Measurements from ENCODE around the gene MCC. TPM values are rescaled to one million over a fixed set of nuclear protein-coding genes. Genes with fewer than 3 reads are reported as not detected.

The MCC gene
- total RNA-seq, 1 donor from 2014 or later = 37.1 TPM

DNA sequence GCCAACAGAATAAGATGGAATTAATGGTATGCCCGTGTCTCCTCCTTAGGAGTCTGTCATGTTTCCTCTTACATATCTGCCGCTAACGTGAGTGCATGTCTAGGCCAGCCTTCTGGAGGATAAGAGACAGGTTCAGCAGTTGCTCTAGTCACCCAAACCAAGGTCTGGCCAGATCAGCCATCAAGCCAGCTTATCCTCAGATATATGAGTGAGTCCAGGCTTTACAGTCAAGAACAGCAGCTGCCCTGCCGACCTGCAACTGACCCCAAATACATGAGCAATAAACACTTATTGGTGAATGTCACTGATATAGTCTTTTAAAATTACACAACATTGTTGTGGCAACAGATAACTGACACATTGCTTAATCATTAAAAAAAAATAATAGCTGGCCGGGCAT lies 177.0 kb downstream of the MCC start:
- DNase-seq = no peak

DNA sequence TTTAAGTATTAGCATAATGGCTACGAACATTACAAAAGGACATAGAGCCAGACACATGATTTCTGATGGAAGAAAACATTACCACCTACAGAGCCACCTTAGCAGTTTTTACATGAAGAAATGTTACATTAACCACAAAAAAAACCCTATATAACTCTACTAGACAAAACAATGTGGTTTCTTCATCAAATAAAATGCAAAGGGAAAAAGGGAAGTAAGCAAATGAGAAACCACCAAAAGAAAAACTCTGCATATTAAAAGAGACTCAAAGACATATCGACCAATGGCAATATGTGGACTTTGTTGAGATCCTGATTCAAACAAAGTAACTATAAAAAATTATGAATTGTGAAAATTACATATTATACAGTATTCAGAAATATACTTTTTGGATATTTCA lies 186.1 kb downstream of the MCC start:
- DNase-seq = no peak

DNA sequence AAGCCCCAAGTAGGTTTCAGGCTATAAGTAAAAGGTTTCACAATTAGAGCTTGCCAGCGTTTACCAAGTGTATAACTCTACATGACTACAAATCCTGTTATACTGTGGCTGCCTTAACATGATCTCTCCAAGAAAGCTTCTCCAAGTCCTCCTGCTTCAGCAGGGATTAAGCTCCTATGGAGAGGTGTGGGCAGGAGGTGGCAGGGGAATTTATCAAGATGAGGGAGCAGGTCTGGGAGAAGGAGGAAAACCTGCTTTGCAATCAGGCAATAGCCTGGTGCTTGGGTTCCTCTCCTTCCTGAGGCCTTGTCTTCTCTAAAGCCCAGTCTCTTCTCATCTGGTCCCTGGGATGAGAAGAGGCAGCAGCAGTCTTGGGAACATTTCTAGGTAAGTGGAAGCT lies 188.7 kb downstream of the MCC start:
- DNase-seq = no peak

DNA sequence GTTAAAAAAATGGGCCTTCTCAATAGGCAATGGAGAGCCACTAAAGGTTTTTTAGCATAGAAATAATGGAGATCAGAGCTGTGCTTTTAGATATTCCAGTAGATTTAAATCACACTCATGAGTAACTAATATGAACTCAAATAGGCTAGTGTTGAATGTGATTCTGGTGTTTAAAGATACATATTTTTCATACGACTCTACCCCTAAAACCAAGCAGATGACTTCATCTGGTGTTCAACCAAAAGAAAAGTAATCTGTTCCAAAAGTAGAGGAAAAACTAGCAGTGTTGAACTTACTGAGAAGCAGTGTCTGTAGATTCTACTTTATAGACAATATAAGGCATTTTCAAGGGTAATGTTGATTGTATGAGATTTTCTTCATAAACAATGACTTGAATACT lies 191.6 kb downstream of the MCC start:
- DNase-seq = no peak

GRCh38 chr5:113295111-113295539 lies 193.1 kb downstream of the MCC start:
- DNase-seq = peak; percentile 19

DNA sequence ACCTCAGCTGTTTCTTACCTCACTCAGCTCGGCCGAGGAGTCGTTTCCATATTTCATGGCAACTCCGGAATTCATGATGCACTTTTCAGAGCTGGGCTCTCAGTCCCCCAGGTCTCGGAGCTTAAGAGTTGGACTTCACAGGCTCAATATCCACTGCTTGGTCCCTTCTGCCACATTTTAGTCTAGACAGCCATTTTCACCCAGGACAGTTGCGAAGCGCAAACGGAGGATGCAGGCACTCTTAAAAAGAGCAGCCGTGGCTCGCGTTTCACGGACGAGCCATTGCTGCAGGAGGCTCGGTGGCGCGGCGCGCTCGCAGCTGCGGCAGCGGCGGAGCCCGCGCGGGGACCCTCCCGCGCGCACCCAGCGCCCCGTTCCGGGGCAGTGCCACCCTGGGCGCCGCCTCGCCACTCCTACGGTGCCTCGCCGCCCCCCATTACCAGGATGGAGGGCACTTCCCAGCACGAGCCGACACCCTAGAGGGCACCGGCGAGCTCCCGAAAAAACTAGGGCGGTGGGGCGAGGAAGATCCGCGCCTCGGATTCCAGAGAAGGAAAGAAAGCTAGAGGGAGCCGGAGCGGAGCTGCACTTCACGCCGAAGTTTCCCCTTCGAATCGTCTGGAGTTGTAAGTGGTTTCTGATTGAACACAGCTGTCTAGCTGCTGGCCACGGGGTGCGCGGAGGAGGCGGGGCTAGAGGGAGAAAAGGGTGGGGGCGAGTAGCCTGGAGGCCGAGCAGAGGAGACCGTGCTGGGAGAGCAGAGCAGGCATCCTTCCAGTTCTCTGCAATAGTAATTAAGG lies 193.7 kb downstream of the MCC start:
- DNase-seq = peak; percentile 88

DNA sequence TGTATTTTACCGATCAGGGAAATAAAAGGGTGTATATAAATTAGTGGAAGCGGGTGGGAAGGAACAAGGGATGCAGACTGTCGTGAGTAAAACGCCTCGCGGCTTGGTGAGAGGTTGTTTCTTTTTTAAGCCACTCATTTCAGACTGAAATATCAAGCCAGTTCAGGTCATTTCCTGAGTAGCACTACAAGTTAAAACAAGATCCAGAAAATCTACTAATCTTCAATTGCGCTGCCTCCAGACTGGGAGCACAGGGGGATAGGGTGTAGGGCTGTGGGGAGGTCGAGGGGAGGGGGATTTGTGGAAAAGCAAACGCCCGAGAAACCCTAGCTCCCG lies 194.3 kb downstream of the MCC start:
- DNase-seq = peak; percentile 49

DNA sequence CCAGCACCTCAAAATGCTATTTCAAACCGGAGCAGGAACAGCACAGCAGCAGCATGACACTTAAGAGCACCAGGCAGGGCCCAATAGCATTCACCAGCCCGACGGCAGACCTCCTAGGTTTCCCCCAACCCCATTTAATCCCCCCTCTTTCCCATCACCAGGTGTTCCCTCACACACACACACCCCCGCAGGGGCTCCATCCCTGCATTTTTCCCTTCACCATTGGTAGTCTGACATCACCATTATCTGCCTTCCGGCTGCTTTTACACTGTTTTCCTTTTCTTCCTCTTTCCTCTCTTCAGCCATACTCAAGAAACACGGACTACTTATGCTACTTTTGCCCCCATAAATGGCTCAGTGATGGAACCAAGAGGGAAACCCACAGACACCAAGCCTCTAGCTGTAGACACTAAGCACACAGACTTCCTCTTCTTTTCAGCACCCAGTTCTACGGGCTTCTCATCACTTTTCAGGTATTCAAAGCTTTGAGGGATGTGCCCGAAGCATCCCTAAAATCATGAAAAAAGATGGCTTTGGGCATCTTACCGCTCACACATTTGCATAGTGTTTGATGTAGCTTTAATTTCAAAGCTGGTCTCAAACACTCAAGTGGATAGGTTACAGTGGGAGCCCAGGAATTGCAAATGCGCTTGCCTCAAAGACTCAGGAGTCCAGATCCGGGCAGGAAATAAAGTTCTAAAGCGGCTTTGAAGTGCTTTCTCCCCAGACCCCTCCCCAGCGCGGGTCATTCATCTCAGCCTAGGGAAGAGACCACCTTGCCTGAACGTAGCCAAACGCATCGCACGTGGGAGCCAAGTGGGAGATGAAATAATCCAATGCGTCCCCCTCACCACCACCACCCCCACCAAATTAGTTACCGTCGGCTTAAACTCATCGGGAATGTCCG lies 194.9 kb downstream of the MCC start:
- peak; percentile 33 for DNase-seq

DNA sequence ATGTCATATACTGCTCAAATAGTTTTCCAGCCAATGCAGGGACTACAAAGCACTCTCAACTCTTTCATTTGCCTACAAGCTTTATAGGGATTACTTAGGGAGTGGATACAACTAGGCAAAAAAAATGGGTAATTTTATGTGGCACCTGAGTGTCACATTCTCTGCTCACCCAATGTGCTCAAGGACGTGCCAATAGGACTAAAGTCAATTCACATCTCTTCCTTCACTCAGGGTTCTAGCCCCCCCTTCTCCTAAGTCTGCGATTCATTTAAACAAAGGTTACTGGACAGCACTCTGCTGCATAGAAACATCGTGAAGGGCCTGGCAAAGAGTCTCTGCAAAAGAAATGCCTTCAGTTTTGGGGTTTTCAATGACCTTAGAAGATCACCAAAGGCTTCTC lies 195.8 kb downstream of the MCC start:
- peak; percentile 30 for DNase-seq

- DNase-seq = no peak
These were observed 204.7 kb downstream of the MCC start for GRCh38 chr5:113283558-113283957.

- no peak for DNase-seq
These were observed 205.8 kb downstream of the MCC start for GRCh38 chr5:113282472-113282871.

- DNase-seq = peak; percentile 22
These were observed 207.1 kb downstream of the MCC start for GRCh38 chr5:113281194-113281593.

GRCh38 chr5:113280541-113280940 lies 207.7 kb downstream of the MCC start:
- no peak for DNase-seq

DNA sequence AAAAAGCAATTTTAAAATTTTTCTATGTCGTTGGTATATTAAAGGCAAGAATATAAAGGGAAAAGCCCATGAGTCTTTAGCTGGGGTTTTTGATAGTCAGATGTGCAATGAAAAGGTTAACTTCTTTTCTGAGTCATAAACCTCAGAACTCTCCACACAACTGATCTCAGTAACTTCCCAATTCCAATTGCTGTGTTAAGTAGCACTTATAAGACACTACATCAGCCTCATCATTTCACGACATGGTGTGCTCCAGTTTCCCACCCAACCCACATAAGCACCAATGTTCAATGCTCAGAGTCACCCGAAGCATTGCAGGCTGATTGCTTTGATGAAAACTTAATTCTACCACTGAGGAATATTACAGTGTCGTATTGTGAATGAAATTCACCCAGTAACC lies 209.3 kb downstream of the MCC start:
- DNase-seq = no peak

- DNase-seq = no peak
These were observed 211.8 kb downstream of the MCC start for GRCh38 chr5:113276493-113276892.

DNA sequence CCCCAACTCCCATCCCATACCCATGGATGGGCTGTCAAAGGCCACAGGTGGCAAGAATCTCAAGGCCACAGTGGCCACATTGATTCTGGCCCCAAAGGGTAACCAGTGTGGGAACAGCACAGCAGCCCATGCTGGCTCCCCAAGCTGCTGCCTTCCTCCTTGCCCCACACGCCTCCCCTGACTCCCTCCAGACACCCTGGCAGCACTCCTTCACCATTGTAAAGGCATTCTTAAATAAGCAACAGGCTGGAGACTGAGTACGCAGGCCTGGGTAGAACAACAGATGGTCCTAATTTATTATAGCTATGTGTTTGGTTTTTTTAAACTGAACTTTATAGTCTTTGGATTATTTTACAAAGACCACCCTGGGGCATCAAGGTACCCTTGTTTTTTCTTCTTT lies 212.3 kb downstream of the MCC start:
- DNase-seq = no peak

GRCh38 chr5:113274836-113275414 lies 213.3 kb downstream of the MCC start:
- peak; percentile 18 for DNase-seq

- no peak for DNase-seq
These were observed 214.3 kb downstream of the MCC start for GRCh38 chr5:113273948-113274347.

DNA sequence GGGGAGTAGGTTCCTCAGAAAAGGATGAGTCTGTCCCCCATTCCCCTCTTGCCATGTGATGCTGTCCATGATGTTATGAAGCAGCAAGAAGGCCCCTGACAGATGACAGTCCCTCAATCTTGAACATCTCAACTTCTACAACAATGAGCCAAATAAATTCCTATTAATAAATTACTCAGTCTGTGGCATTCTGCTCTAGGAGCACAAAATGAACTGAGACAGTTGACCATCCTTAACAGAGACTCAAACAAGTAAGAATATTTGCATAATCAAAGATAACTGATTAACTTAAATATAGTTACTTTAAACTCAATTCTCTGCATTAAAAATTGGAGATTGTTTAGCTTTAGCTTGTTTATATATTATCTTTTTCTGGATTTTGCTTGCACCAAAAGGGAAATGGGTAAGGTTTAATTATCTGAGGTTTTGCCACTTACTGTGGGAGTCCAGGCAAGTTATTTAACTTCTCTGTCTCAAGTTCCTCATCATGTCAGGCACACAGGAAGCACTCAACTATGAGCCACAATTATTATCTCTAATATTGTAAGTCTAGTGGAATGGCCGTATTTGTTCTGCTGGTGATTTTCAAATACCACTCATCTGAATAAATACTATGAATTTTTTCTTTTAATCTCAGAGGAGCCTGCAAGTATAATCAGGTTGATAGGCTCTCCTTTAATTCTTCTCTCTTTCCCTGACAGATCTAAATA lies 216.4 kb downstream of the MCC start:
- peak; percentile 23 for DNase-seq

- peak; percentile 80 for DNase-seq
These were observed 217.2 kb downstream of the MCC start for GRCh38 chr5:113271015-113271414.

DNA sequence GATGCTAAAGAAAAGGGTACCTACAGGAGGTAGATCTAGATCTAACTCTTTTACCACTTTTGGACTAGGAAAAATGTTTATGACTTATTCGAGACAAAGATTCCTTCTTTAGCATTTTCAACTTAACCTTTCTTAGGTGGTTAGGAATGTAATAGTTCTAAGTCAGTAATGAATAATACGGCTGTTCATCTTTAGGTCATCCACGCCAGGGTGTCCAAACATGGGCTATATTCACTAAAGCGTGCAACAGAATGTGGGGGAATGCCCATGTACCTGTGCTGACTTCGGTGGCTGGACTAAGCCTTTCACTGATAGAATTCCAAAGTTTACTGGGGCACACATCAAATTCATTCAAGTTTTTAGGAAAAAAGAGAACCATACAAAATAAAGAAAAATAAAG lies 218.2 kb downstream of the MCC start:
- DNase-seq = no peak

DNA sequence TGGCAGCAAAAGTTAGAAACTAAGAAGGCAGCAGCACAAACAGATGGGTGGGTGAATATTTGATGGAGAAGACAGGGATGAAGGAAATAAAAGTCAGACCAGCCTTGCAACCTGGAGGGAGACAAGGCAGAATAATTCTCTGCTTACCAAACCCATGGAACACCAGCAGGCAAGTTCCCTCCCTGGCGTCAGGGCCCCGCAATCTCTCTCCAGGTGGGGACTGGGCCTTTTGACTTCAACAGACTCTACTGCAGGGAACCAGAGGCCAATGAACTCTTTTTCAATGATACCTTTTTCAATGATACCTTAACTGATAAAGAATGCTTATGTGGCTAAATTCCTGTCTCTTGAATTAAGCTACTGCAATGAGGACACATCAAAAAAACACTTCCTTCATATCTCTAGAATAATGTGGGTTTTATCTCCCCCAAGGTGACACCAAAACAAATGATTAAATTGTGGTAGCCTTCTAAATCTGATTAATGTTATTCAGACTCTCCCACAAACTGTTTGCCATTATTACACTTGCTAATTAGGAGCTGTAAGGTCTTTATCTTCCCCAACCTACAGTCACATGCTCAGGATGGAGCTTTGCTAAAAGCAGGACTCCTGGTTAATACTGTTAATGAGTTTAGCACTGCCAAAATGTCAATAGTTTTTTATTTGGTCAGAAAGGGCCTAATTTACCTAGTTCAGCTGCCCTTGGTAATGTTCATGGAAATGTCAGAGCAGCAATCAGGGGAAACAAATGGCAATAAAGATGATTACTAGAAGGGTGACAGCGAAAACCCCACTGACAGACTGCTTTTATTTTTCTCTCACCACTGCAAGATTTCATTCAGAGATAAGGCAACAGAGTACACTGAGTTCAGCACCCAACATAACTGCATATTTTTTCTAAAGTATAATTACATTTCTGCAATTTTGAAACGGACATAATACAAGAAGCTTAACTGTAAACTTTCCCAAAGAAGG lies 218.9 kb downstream of the MCC start:
- DNase-seq = no peak
